ENCODE results near the gene ZMYM1. TPM values are rescaled to one million over a fixed set of nuclear protein-coding genes. Genes with fewer than 3 reads are reported as not detected.

ZMYM1 gene
- total RNA-seq, result 10 to 100 TPM; 16.8 to 17.1 TPM

- POLR2A ChIA-PET, result no interaction called here
- DNase-seq, result peak; percentile 88
- peak within 1 kb of the TSS; percentile 96 for H3K4me3 Mint-ChIP-seq
- H3K27ac Mint-ChIP-seq, result peak within 1 kb of the TSS; percentile 99
- CTCF ChIA-PET, result no interaction called here
- peaks cover 17% of the 10 kb centered on the region for H3K36me3 Mint-ChIP-seq (ENCODE audit: low read depth)
- H3K4me1 Mint-ChIP-seq, result peaks cover 37% of the 10 kb centered on the region
- H3K27me3 Mint-ChIP-seq, result peaks cover 3% of the 10 kb centered on the region
- peaks cover 17% of the 10 kb centered on the region for H3K9me3 Mint-ChIP-seq
Measured at GRCh38 chr1:35079003-35079930, at the start of gene ZMYM1. ZMYM1 (plus strand) TSS chr1:35079385; CDS start chr1:35093988, 14,603 bp downstream.

DNA sequence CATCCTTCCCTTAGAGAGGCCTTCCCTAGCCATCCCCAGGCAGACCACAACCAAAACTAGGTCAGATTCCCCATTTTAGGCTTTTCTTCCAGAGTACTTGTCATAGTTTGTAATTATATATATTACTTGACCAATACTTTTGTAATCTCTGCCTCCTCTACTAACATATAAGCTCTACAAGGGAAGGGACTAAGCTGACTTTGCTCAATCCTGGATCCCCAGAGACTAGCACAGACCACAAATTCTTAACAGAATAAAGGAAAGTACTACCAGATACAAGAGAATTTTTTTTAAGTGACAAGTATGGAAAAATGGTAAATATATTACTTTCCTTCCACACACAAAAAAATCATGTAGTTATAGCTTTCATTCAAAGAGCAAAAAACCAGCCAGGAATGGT is 49.4 kb upstream of the ZMYM1 start:
- ChIA-PET CTCF (no interaction called here), POLR2A (interaction anchor here (0.5 kb wide), 1 partner anchor 285 kb away, joined by 3 read pairs; no protein-coding TSS in a partner anchor)
- H3K9me3 Mint-ChIP-seq, result peaks cover 3% of the 10 kb centered on the region
- no peak overlapping the region for H3K27ac Mint-ChIP-seq
- H3K36me3 Mint-ChIP-seq (ENCODE audit: low read depth), result peaks cover 37% of the 10 kb centered on the region
- no peaks in the 10 kb centered on the region for H3K27me3 Mint-ChIP-seq
- H3K4me1 Mint-ChIP-seq, result peaks cover 35% of the 10 kb centered on the region
- peak overlapping the region; percentile 96 for H3K4me3 Mint-ChIP-seq
- no peak for DNase-seq

GRCh38 chr1:35030338-35030737 is 48.8 kb upstream of the ZMYM1 start:
- H3K27me3 Mint-ChIP-seq, result no peaks in the 10 kb centered on the region
- H3K36me3 Mint-ChIP-seq (ENCODE audit: low read depth), result peaks cover 37% of the 10 kb centered on the region
- peaks cover 35% of the 10 kb centered on the region for H3K4me1 Mint-ChIP-seq
- POLR2A ChIA-PET, result interaction anchor here (0.5 to 0.7 kb wide), 2 partner anchors 178 to 285 kb away, joined by 3 read pairs; no protein-coding TSS in a partner anchor
- peak overlapping the region; percentile 94 for H3K27ac Mint-ChIP-seq
- DNase-seq, result no peak
- CTCF ChIA-PET, result interaction anchor here (1.1 kb wide), 2 partner anchors 11 to 45 kb away, joined by 3 read pairs; partner anchors contain the start of gene TMEM35B
- peak overlapping the region; percentile 96 for H3K4me3 Mint-ChIP-seq
- H3K9me3 Mint-ChIP-seq, result peaks cover 3% of the 10 kb centered on the region

DNA sequence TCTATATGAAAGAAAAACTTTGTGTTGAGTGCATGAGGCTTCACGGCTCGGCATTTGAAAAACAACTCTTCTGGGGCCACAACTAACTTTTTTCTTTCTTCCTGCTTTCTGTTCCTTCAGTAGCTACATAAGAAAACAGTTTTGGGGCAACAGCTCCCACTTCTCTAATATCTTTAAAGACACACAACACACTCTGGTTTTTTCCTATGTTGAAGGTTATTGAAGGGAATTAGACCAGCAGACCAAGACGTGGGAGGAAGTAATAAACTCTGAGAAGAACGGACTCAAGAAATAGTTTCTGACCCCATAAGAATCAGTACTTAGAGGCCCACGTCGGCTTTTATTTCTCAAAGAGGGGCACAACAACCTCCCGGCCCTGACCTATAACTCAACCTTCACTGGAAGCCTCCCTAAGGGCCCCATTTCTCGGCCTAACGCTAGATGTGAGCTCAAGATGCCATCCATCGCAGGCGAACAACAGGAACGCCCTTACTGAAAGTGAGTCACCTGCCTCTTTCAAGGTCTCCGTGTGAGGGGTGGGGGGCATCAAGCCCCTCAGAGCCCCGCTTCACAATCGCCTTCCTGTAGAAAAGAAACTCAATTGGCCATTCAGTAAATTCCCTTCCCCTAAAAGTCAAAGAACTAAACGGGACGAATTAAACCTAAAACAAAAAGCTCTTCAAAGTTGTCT is 48.3 kb upstream of the ZMYM1 start:
- Mint-ChIP-seq H3K4me3 (peak overlapping the region; percentile 96), H3K36me3 (ENCODE audit: low read depth) (peaks cover 33% of the 10 kb centered on the region), H3K27ac (peak overlapping the region; percentile 94), H3K27me3 (no peaks in the 10 kb centered on the region), H3K4me1 (peaks cover 35% of the 10 kb centered on the region), H3K9me3 (peaks cover 3% of the 10 kb centered on the region)
- ChIA-PET POLR2A (interaction anchor here (0.7 kb wide), 1 partner anchor 179 kb away, joined by 3 read pairs; no protein-coding TSS in a partner anchor), CTCF (interaction anchor here (0.6 to 1.7 kb wide), 4 partner anchors 11 to 1500 kb away, joined by 3 to 5 read pairs (median 4); partner anchors contain the start of gene TMEM35B)
- DNase-seq, result peak; percentile 36

- ChIA-PET CTCF (interaction anchor here (0.6 to 1.9 kb wide), 3 partner anchors 49 to 232 kb away, joined by 3 to 5 read pairs (median 4); no protein-coding TSS in a partner anchor), POLR2A (interaction anchor here (0.7 to 1.0 kb wide), 2 partner anchors 94 to 161 kb away, joined by 4 to 5 read pairs; partner anchors contain the start of gene SFPQ)
Measured at GRCh38 chr1:35032384-35032739, 46.8 kb upstream of the ZMYM1 start.

GRCh38 chr1:35033346-35033745 is 45.8 kb upstream of the ZMYM1 start:
- ChIA-PET POLR2A (no interaction called here), CTCF (interaction anchor here (1.9 kb wide), 1 partner anchor 50 kb away, joined by 4 read pairs; no protein-coding TSS in a partner anchor)
- H3K27me3 Mint-ChIP-seq, result no peaks in the 10 kb centered on the region
- DNase-seq, result no peak
- peaks cover 19% of the 10 kb centered on the region for H3K36me3 Mint-ChIP-seq (ENCODE audit: low read depth)
- no peak overlapping the region for H3K27ac Mint-ChIP-seq
- peaks cover 3% of the 10 kb centered on the region for H3K9me3 Mint-ChIP-seq
- no peak overlapping the region for H3K4me3 Mint-ChIP-seq
- H3K4me1 Mint-ChIP-seq, result peaks cover 22% of the 10 kb centered on the region

More at GRCh38 chr1:35032384-35032739, 46.8 kb upstream of the ZMYM1 start:
- H3K36me3 Mint-ChIP-seq (ENCODE audit: low read depth), result peaks cover 25% of the 10 kb centered on the region
- H3K9me3 Mint-ChIP-seq, result peaks cover 3% of the 10 kb centered on the region
- peak overlapping the region; percentile 96 for H3K4me3 Mint-ChIP-seq
- H3K4me1 Mint-ChIP-seq, result peaks cover 27% of the 10 kb centered on the region
- no peak overlapping the region for H3K27ac Mint-ChIP-seq
- no peak for DNase-seq
- H3K27me3 Mint-ChIP-seq, result no peaks in the 10 kb centered on the region

- Mint-ChIP-seq H3K36me3 (ENCODE audit: low read depth) (peaks cover 5% of the 10 kb centered on the region), H3K27ac (no peak overlapping the region), H3K9me3 (peaks cover 3% of the 10 kb centered on the region), H3K4me3 (no peak overlapping the region), H3K27me3 (peaks cover 2% of the 10 kb centered on the region), H3K4me1 (peaks cover 4% of the 10 kb centered on the region)
- ChIA-PET POLR2A (no interaction called here), CTCF (interaction anchor here (0.7 kb wide), 1 partner anchor 49 kb away, joined by 4 read pairs; no protein-coding TSS in a partner anchor)
- DNase-seq, result no peak
Measured at GRCh38 chr1:35036621-35037020, 42.6 kb upstream of the ZMYM1 start.

DNA sequence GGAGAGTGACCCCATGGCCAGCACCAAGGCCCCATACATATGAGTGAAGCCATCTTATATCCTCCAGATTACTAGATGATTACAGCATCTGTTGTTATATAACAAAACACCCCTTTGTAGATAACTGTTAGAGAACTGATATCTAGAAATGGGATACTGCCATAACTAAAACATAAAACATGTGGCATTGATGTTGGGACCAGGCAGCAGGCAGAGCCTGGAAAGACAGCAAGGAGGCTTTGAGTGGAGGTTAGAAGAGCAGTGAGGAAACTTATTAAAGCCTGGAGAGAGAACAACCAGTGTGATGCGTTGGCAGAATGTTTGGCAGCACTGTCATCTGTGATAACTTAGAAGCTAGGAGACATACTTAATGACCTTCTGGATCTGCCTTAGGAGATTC is 42.0 kb upstream of the ZMYM1 start:
- Mint-ChIP-seq H3K27me3 (peaks cover 4% of the 10 kb centered on the region), H3K9me3 (peaks cover 3% of the 10 kb centered on the region), H3K4me1 (peaks cover 2% of the 10 kb centered on the region), H3K4me3 (no peak overlapping the region), H3K27ac (no peak overlapping the region), H3K36me3 (ENCODE audit: low read depth) (peaks cover 5% of the 10 kb centered on the region)
- ChIA-PET CTCF (no interaction called here), POLR2A (no interaction called here)
- DNase-seq, result no peak

GRCh38 chr1:35038723-35039122 is 40.5 kb upstream of the ZMYM1 start:
- H3K9me3 Mint-ChIP-seq, result peaks cover 3% of the 10 kb centered on the region
- DNase-seq, result no peak
- CTCF ChIA-PET, result no interaction called here
- H3K4me3 Mint-ChIP-seq, result no peak overlapping the region
- no peak overlapping the region for H3K27ac Mint-ChIP-seq
- POLR2A ChIA-PET, result no interaction called here
- no peaks in the 10 kb centered on the region for H3K4me1 Mint-ChIP-seq
- H3K27me3 Mint-ChIP-seq, result peaks cover 4% of the 10 kb centered on the region
- H3K36me3 Mint-ChIP-seq (ENCODE audit: low read depth), result no peaks in the 10 kb centered on the region

DNA sequence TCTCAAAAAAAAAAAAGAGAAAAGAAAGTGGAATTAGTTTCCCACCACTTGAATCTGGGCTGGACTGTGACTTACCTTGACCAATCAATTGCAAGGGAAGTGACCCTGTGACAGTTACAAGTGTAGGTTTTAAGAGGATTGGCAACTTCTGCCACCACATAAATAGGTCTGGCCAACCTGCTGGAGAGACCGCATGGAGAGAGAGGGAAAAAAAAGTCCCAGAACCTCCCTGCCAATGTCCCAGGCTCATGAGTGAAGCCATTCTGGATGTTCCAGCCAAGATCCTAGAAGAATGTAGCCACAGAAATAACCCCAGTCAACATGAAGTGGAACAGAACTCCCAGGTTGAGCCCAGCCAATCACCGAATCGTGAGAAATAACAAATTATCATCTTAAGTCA is 35.7 kb upstream of the ZMYM1 start:
- CTCF ChIA-PET, result interaction anchor here (0.6 to 1.1 kb wide), 2 partner anchors 64 to 759 kb away, joined by 4 read pairs; no protein-coding TSS in a partner anchor
- H3K36me3 Mint-ChIP-seq (ENCODE audit: low read depth), result no peaks in the 10 kb centered on the region
- POLR2A ChIA-PET, result no interaction called here
- H3K9me3 Mint-ChIP-seq, result no peaks in the 10 kb centered on the region
- no peak for DNase-seq
- peaks cover 4% of the 10 kb centered on the region for H3K27me3 Mint-ChIP-seq
- no peak overlapping the region for H3K27ac Mint-ChIP-seq
- no peak overlapping the region for H3K4me3 Mint-ChIP-seq
- H3K4me1 Mint-ChIP-seq, result no peaks in the 10 kb centered on the region

GRCh38 chr1:35044431-35044830 is 34.8 kb upstream of the ZMYM1 start:
- no peaks in the 10 kb centered on the region for H3K9me3 Mint-ChIP-seq
- no peak overlapping the region for H3K4me3 Mint-ChIP-seq
- H3K27ac Mint-ChIP-seq, result no peak overlapping the region
- ChIA-PET POLR2A (no interaction called here), CTCF (no interaction called here)
- no peaks in the 10 kb centered on the region for H3K36me3 Mint-ChIP-seq (ENCODE audit: low read depth)
- DNase-seq, result no peak
- H3K4me1 Mint-ChIP-seq, result no peaks in the 10 kb centered on the region
- peaks cover 4% of the 10 kb centered on the region for H3K27me3 Mint-ChIP-seq

DNA sequence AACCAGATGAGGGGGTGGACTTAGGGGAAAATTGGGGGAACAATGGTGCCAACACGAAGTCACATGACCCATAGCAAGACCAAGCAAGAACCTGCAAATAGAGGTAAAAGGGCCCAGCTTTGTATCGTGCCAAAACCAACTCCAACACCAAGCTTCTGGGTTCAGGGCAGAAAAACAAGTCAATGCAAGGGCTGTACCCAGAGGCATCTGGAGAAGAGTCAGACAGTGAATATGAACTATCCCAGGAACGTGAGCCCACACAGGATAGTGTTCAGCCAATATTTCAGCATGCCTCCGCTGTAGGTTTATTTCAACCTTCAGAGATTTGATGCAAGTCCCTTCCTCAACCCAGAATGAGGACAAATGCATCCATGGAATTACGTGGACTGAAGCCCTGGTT is 32.5 kb upstream of the ZMYM1 start:
- no peaks in the 10 kb centered on the region for H3K4me1 Mint-ChIP-seq
- DNase-seq, result no peak
- POLR2A ChIA-PET, result no interaction called here
- H3K4me3 Mint-ChIP-seq, result no peak overlapping the region
- peaks cover 4% of the 10 kb centered on the region for H3K27me3 Mint-ChIP-seq
- no peak overlapping the region for H3K27ac Mint-ChIP-seq
- CTCF ChIA-PET, result no interaction called here
- no peaks in the 10 kb centered on the region for H3K9me3 Mint-ChIP-seq
- H3K36me3 Mint-ChIP-seq (ENCODE audit: low read depth), result no peaks in the 10 kb centered on the region

All from activated CD4-positive, alpha-beta T cell treated with anti-CD3 and anti-CD28 coated beads, Interleukin-2, amount 10 ng/mL, durations not matched to agents 7 days and 5 days (primary cell).